Astrocyte of the hippocampus (primary cell): Measurements from ENCODE around the gene SOD1.
"Not testable (repeated sequence)": the region's sequence is repeated elsewhere in the genome, so short reads cannot be mapped to it uniquely, and the experiment has no call there.

ENCODE experiments used
- DNase-seq: peaks from one replicate; pipeline ENCODE4 v3.0.0; 2011; ENCODE audit warnings: low read depth, low spot score

The SOD1 gene

GRCh38 chr21:31654821-31655580 is 4.5 kb upstream of the SOD1 start:
- not testable (repeated sequence) for DNase-seq

- peak; percentile 44 for DNase-seq
Measured at GRCh38 chr21:31656199-31657095, 3.0 kb upstream of the SOD1 start.

GRCh38 chr21:31658053-31658452 is 1.4 kb upstream of the SOD1 start:
- no peak for DNase-seq

- no peak for DNase-seq
Measured at GRCh38 chr21:31659286-31659535, 282 bp upstream of the SOD1 start.

GRCh38 chr21:31660259-31660565 is 719 bp downstream of the SOD1 start:
- no peak for DNase-seq

- DNase-seq: no peak
Measured at GRCh38 chr21:31660591-31660990, 1.1 kb downstream of the SOD1 start.

GRCh38 chr21:31663584-31664249 is 4.2 kb downstream of the SOD1 start:
- DNase-seq: no peak

- peak; percentile 20 for DNase-seq
Measured at GRCh38 chr21:31665397-31665796, 5.9 kb downstream of the SOD1 start.

- not testable (repeated sequence) for DNase-seq
Measured at GRCh38 chr21:31665869-31666268, 6.4 kb downstream of the SOD1 start.

GRCh38 chr21:31666445-31667010 is 7.0 kb downstream of the SOD1 start:
- DNase-seq: no peak

- no peak for DNase-seq
Measured at GRCh38 chr21:31667132-31667531, 7.6 kb downstream of the SOD1 start.

GRCh38 chr21:31667639-31668038 is 8.1 kb downstream of the SOD1 start:
- no peak for DNase-seq

GRCh38 chr21:31668651-31669491 is 9.4 kb downstream of the SOD1 start:
- no peak for DNase-seq

GRCh38 chr21:31670070-31670469 is 10.6 kb downstream of the SOD1 start:
- DNase-seq: no peak

GRCh38 chr21:31671146-31671716 is 11.7 kb downstream of the SOD1 start:
- DNase-seq: no peak

- DNase-seq: peak; percentile 23
Measured at GRCh38 chr21:31671931-31672330, 12.4 kb downstream of the SOD1 start.

GRCh38 chr21:31673321-31673912 is 13.9 kb downstream of the SOD1 start:
- no peak for DNase-seq

GRCh38 chr21:31675318-31675717 is 15.8 kb downstream of the SOD1 start:
- DNase-seq: no peak

GRCh38 chr21:31675960-31676359 is 16.5 kb downstream of the SOD1 start:
- no peak for DNase-seq

- no peak for DNase-seq
Measured at GRCh38 chr21:31677047-31677446, 17.6 kb downstream of the SOD1 start.

- DNase-seq: no peak
Measured at GRCh38 chr21:31678478-31678877, 19.0 kb downstream of the SOD1 start.
